D341Med (cell line): ENCODE measurements around the gene MICAL2.

Source experiments
- DNase-seq: peaks from one replicate; pipeline ENCODE4 v3.0.0; 2012; ENCODE audit warnings: low spot score

Gene MICAL2

GRCh38 chr11:12272821-12273617 lies 162.6 kb downstream of the MICAL2 start:
- DNase-seq = no peak

- DNase-seq = no peak
Observed at GRCh38 chr11:12273618-12273995, 163.2 kb downstream of the MICAL2 start.

- no peak for DNase-seq
Observed at GRCh38 chr11:12274056-12274455, 163.7 kb downstream of the MICAL2 start.

- no peak for DNase-seq
Observed at GRCh38 chr11:12274558-12275197, 164.3 kb downstream of the MICAL2 start.

- DNase-seq = no peak
Observed at GRCh38 chr11:12275818-12276217, 165.4 kb downstream of the MICAL2 start.

GRCh38 chr11:12276356-12276755 lies 166.0 kb downstream of the MICAL2 start:
- DNase-seq = no peak

GRCh38 chr11:12276831-12277475 lies 166.6 kb downstream of the MICAL2 start:
- DNase-seq = no peak

- peak; percentile 2 for DNase-seq
Observed at GRCh38 chr11:12278766-12279671, 168.6 kb downstream of the MICAL2 start.

GRCh38 chr11:12279672-12280108 lies 169.3 kb downstream of the MICAL2 start:
- DNase-seq = peak; percentile 5

GRCh38 chr11:12280199-12280837 lies 169.9 kb downstream of the MICAL2 start:
- DNase-seq = peak; percentile 2

GRCh38 chr11:12280838-12281565 lies 170.6 kb downstream of the MICAL2 start:
- no peak for DNase-seq

GRCh38 chr11:12281571-12282478 lies 171.4 kb downstream of the MICAL2 start:
- peak; percentile 85 for DNase-seq

GRCh38 chr11:12282676-12283075 lies 172.3 kb downstream of the MICAL2 start:
- DNase-seq = no peak

GRCh38 chr11:12284316-12285050 lies 174.1 kb downstream of the MICAL2 start:
- no peak for DNase-seq

- DNase-seq = no peak
Observed at GRCh38 chr11:12285106-12285505, 174.7 kb downstream of the MICAL2 start.

GRCh38 chr11:12285811-12286222 lies 175.4 kb downstream of the MICAL2 start:
- DNase-seq = no peak

GRCh38 chr11:12286606-12287005 lies 176.2 kb downstream of the MICAL2 start:
- DNase-seq = no peak

- no peak for DNase-seq
Observed at GRCh38 chr11:12287009-12287373, 176.6 kb downstream of the MICAL2 start.
